ES-I3 (cell line): ENCODE results near the gene VEPH1.
"Not testable (repeated sequence)": the region's sequence is repeated elsewhere in the genome, so short reads cannot be mapped to it uniquely, and the experiment has no call there.

Experiments used
- H3K36me3 ChIP-seq: 2 replicates; pipeline ENCODE4 v1.6.1; 2013; ENCODE audit warnings: mild to moderate bottlenecking, low read length, control low read depth, moderate library complexity; ENCODE audit not compliant: insufficient read depth
- H3K4me1 ChIP-seq: 2 replicates; pipeline ENCODE4 v1.6.1; 2013; ENCODE audit warnings: mild to moderate bottlenecking, control low read depth, low read length; ENCODE audit not compliant: insufficient read depth
- H3K9ac ChIP-seq: 2 replicates; pipeline ENCODE4 v1.6.1; 2013; ENCODE audit warnings: low read depth, mild to moderate bottlenecking, low read length, moderate library complexity
- H3K9me3 ChIP-seq: 2 replicates; pipeline ENCODE4 v1.6.1; 2013; ENCODE audit warnings: mild to moderate bottlenecking, low read length, moderate library complexity; ENCODE audit not compliant: control insufficient read depth, insufficient read depth

The VEPH1 gene

DNA sequence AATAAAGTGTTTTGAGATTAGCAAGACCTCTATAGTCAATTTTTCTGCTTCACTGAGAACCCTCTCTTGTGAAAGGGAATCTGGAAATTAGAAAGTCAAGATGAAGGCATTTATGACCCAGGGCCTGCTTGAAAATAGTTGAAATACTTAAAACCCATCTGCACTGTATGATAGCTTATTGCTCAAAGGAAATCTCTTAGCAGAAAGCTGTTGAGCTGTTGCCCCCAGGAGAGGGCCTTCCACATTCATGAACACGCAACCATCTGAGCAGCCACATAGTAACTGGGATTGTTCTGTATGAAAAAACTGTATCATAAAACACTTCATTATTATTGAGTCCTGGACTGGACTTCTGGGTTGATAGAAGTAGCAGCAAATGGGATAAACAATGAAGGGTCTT, 173.0 kb downstream of the VEPH1 start:
- Histone ChIP-seq H3K9me3 (no peaks in the 10 kb centered on the region), H3K4me1 (peaks cover 12% of the 10 kb centered on the region; the same call in 1 of the 2 replicates), H3K36me3 (no peaks in the 10 kb centered on the region), H3K9ac (no peak overlapping the region)

DNA sequence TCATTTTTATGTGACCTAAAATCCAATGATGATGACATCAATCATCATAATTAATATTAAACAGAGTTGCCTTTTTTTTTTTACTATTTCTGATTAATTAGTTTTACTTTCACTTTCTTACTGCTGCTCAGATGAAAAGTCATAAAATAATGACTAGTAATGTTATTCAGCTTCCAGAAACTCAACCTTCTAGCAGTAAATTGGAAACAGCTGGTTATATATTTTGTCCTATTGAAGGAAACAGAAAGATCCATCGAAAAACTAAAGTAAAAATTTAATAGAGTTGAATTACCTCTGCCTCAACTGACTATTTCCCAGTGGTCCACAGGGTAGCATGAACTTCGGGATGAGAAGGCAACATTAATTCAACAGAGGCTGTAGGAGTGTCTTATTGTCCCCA, 173.7 kb downstream of the VEPH1 start:
- no peaks in the 10 kb centered on the region for H3K9me3 ChIP-seq

DNA sequence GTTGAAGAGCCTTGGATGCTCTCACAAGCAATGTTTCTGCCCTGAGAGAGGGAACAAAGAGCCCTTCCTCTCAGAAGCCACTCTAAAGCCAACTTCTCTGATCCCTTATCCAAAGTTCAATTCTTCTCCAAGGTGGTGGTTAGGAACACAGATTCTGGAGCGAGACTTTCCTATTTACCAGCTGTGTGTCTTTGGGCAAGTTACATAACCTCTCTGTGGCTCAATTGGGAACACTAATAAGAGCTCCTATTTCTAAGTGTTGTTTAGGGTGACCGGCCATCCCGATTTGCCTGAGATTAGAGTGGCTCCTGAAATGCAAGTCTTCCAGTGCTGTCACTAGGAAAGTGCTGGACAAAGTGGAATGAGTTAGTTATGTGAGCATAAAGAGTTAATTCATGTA, 175.4 kb downstream of the VEPH1 start:
- Histone ChIP-seq H3K36me3 (no peaks in the 10 kb centered on the region), H3K9me3 (no peaks in the 10 kb centered on the region), H3K4me1 (no peaks in the 10 kb centered on the region), H3K9ac (no peak overlapping the region)

More for the DNA sequence above, 173.7 kb downstream of the VEPH1 start:
- H3K4me1 ChIP-seq: peaks cover 6% of the 10 kb centered on the region; the same call in 1 of the 2 replicates
- H3K36me3 ChIP-seq: no peaks in the 10 kb centered on the region
- H3K9ac ChIP-seq: no peak overlapping the region

DNA sequence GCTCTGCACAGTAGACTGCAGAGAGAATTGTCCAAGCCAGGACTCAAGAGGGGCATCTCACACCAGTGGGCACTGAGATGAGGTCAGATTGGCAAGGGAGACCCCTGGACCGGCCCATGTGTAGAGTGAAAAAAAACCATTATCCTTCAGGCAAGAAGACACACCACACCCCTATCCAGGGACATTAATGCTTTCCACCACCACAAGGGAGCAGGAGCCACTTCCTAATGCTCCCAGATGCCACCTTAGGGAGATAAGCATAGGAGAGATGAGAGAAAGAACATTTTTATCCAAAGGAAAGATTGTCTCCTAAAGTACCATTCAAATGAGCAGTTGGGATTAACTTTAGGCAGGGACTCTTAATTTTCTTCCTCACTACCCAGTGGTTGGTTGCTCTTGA, 176.2 kb downstream of the VEPH1 start:
- Histone ChIP-seq H3K4me1 (no peaks in the 10 kb centered on the region), H3K9me3 (no peaks in the 10 kb centered on the region), H3K36me3 (no peaks in the 10 kb centered on the region), H3K9ac (no peak overlapping the region)

DNA sequence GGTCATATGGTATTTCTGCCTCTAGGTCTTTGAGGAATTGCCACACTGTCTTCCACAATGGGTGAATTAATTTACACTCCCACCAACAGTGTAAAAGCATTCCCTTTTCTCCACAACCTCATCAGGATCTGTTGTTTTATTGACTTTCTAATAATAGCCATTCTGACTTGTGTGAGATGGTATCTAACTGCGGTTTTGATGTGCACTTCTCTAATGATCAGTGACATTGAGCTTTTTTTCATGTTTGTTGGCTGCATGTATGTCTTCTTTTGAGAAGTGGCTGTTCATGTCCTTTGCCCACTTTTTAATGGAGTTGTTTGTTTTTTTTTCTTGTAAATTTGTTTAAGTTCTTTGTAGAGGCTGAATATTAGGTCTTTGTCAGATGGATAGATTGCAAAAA, 178.3 kb downstream of the VEPH1 start:
- H3K9ac ChIP-seq, H3K9me3 ChIP-seq, H3K36me3 ChIP-seq, H3K4me1 ChIP-seq: not testable (repeated sequence)

DNA sequence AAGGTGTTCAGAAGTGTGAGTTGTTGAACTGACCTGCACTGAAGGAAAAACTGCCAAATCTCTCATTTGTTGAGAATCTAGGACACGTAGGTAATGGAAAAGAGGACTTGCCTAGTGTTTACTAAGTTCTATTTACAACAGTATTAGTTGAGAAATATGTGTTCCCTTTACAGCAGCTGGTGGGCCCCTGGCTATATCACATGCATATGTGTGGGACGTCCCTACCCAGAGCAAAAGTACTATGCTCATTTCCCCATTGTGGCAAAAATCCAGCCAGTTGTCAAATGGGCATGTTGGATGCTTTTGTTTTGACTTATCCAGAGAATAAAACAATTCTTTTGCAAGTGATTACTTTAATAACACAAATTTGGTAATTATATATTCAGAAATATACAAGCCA, 179.9 kb downstream of the VEPH1 start:
- H3K4me1 ChIP-seq: no peaks in the 10 kb centered on the region; the same call in 1 of the 2 replicates
- no peak overlapping the region for H3K9ac ChIP-seq
- no peaks in the 10 kb centered on the region for H3K9me3 ChIP-seq
- H3K36me3 ChIP-seq: no peaks in the 10 kb centered on the region

DNA sequence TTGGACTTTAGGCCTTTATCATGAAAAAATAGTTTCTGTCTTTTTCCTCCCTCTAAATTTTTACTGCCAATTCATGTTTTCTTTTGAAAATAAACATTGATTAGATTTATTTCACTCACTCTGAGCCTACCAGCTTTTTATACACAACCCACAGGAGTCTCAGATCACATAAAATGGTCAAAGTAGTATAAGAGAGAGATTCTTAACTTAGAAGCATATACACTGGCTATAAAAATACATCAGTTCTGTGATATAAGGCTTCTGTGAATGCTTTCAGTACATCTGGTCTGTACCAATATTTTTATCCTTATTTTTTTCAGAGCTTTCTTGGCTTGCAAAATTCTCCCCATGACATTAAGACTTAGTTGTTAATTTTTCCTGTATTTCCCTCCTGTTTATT, 183.5 kb downstream of the VEPH1 start:
- Histone ChIP-seq H3K9me3 (no peaks in the 10 kb centered on the region), H3K36me3 (no peaks in the 10 kb centered on the region), H3K4me1 (no peaks in the 10 kb centered on the region; the same call in 1 of the 2 replicates), H3K9ac (no peak overlapping the region)

DNA sequence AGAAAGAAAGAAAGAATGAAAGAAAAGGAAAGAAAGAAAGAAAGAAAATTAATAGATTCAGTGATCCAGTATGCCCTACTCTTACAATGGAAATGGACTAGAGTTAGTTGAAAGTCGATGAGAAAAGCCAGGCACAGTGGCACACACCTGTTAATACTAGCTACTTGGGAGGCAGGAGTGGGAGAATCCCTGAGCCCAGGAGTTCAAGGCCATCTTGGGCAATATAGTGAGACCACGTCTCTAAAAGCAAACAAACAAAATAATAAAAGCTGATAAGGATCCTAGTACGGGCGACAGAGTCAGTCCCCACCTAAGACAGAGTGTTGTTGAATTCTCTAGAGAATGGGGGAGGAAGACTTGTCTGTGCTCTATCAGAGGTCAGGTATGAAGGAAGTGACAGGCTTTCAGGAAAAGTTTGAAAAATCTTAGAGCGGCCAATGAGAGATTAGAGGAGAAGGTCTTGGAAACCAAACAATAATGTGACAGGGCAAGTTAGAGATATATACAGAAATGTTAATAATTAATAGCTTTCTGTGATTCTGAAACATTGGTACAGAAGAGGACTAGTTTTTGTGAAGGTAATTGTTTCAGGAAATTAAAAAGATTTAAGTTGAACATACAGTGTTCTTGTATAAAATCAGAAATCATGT, 184.5 kb downstream of the VEPH1 start:
- no peaks in the 10 kb centered on the region for H3K36me3 ChIP-seq
- no peaks in the 10 kb centered on the region for H3K9me3 ChIP-seq

DNA sequence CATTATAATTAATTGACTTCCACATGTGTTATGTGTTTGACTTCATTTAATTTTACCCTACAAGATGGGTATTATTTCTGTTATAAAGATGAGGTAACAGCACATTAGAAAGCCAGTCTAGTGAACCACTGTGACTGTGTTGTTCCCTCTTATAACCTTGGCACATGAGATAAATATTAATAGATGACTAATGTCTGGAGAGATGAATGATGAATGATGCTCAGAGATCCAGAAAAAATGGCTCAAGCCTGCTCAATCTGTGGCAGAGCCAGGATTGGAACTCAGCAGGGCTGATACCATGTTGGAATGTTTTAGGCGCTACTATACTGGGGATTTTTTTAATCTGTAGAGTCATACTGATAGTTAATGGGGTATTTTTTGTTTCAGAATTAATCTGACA, 185.3 kb downstream of the VEPH1 start:
- H3K9me3 ChIP-seq: no peaks in the 10 kb centered on the region
- H3K36me3 ChIP-seq: no peaks in the 10 kb centered on the region

More for the DNA sequence above, 184.5 kb downstream of the VEPH1 start:
- Histone ChIP-seq H3K4me1 (no peaks in the 10 kb centered on the region; the same call in 1 of the 2 replicates), H3K9ac (no peak overlapping the region)

DNA sequence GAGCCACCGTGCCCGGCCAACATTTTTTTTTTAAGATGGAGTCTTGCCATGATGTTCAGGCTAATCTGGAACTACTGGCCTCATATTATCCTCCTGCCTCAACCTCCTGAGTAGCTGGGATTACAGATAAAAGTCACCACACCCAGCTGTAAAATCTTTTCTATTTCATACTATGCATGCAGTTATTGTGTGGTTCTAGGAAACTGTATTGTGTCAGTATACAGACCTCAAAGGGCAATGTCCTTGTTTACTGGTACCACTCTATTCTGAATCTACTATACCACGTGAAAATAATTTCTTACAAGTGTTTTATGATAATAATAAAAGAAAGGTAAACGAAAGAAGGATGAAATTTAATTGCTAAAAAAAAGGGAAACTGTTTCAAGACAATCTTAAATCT, 190.0 kb downstream of the VEPH1 start:
- Histone ChIP-seq H3K36me3 (no peaks in the 10 kb centered on the region), H3K4me1 (no peaks in the 10 kb centered on the region), H3K9me3 (no peaks in the 10 kb centered on the region), H3K9ac (no peak overlapping the region)

More for the DNA sequence above, 185.3 kb downstream of the VEPH1 start:
- H3K9ac ChIP-seq: no peak overlapping the region
- H3K4me1 ChIP-seq: no peaks in the 10 kb centered on the region; the same call in 1 of the 2 replicates

DNA sequence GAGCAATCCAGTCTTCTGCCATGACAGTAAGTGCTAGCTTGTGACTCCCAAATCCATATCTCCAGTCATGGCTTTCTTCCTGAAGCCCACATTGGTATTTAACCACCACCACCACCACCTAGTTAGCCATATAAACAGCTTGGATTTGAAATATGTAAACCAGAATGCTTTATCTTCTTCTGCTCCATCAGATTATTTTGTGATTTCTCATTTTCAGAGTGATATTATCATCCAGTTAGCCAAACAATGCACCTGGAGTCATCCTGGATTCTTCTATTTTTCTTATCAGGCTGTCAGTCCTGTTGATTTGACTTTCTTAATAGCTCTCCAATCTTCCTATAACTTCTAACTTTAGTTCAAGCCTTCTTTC, 190.9 kb downstream of the VEPH1 start:
- Histone ChIP-seq H3K4me1 (no peaks in the 10 kb centered on the region), H3K9ac (no peak overlapping the region), H3K9me3 (no peaks in the 10 kb centered on the region), H3K36me3 (no peaks in the 10 kb centered on the region)

DNA sequence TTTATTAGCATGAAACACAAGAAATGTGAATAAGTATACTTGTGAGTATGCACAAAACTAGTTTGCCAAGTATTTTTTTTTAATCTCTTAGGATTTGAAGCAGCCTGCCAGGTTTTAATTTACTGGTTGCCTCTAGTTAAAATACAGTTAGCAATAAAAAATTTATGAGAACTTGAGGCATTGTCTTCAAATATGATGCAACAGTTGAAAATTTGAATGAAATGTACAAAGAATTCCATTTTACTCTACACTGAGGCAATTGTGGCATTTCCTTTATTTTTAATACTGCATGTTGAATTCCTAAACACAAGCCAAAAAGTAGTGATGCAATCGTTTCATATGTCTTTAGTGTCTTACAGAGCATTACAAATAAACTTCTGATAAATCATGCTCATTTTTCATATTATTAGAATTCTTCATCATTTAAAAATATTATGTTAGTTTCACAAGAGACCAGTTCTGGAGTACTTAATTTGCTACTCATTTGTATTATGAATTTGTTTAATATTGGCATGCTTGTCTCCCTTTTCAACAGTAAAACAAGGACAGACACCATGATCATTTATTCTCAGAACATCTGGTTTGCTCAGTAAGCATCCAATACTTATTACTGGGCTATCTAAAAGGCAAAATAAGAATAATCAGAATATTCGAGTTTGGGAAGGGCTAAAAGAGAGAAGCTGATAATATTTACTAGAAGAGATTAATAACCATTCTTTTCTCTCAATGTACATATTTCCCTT, 191.4 kb downstream of the VEPH1 start:
- H3K9ac ChIP-seq: no peak overlapping the region
- no peaks in the 10 kb centered on the region for H3K9me3 ChIP-seq
- no peaks in the 10 kb centered on the region for H3K4me1 ChIP-seq
- no peaks in the 10 kb centered on the region for H3K36me3 ChIP-seq

DNA sequence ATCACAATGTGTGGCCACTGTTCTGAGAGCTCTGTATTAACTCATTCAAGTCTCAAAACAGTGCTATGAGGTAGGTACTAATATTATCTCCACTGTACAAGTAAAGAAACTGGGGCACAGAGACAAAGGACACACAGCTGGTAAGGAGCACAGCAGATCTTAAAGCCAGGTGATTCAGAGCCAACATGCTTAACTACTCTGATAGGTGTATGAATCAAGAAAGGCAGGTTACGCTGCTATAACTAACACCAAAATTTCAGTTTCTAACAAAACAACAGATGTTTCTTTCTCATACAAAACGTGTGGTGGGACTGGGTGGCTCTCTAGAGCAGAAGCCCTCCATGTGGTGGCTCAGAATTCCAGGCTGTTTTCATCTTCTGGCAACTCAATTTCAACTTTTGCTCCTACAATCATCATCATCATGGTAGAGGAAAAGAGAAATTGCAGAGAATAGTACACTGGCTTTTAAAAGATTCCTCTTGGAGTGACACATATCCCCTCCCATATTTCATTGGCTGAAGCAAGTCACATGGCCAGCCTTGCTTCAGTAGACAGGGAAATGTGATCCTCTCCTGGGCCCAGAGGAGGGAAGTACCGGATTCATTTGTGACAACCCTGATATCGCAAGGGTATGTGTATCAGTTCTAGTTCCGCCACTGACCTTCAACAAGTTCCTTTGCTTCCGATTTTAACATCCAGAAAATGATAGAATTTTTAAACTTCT, 192.7 kb downstream of the VEPH1 start:
- Histone ChIP-seq H3K9me3 (no peaks in the 10 kb centered on the region), H3K4me1 (no peaks in the 10 kb centered on the region), H3K36me3 (no peaks in the 10 kb centered on the region), H3K9ac (no peak overlapping the region)

DNA sequence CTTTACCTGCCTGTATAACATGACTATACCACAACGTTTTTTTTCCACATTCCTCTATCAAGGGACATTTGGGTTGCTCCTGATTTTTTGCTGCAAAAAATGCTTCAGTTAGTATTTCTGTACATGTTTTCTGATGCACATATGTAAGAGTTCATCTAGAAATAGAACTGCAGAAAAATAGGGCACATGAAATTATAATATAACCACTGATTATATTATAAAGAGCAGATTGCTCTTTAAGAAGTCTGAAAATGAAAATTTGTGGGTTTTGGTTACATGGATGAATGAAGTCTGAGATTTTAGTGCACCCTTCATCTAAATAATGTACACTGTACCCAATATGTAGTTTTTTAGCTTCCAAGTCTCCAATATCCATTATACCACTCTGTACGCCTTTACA, 196.7 kb downstream of the VEPH1 start:
- Histone ChIP-seq H3K9ac (no peak overlapping the region), H3K9me3 (no peaks in the 10 kb centered on the region), H3K36me3 (no peaks in the 10 kb centered on the region), H3K4me1 (no peaks in the 10 kb centered on the region)

DNA sequence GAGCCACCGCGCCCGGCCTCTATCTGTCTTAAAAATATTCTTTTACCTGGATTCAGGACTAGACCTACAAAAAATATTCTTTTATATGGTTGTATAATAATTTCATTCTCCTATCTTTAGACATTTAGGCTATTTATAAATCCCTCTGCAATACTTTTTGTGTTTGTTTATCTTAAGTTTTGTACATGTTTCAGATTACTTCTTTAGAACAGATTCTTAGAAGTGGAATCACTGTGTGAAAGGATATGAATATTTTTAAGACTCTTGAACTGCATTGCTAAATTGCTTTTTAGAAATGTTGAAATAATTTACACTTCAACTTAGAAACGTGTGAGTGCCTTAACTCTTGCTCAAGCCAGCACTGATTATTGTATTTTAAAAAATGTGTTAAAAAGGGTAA, 197.8 kb downstream of the VEPH1 start:
- no peaks in the 10 kb centered on the region for H3K36me3 ChIP-seq
- no peaks in the 10 kb centered on the region for H3K9me3 ChIP-seq
- no peak overlapping the region; the same call in 1 of the 2 replicates for H3K9ac ChIP-seq
- no peaks in the 10 kb centered on the region for H3K4me1 ChIP-seq
